Adrenal gland (tissue), 5 donors: ENCODE measurements around the gene TMEM9.

Source experiments
- POLR2A ChIP-seq, 2 donors: fragments of 450-650 bp; IDR thresholded peaks; one replicate each; pipeline ENCODE4 v1.6.1; 2017; ENCODE audit warnings: antibody characterized with exemption in 2 of 2, mild to moderate bottlenecking in 2 of 2, moderate library complexity in 1 of 2
- TF ChIP-seq, protein P1 (sequence below), 6 experiments: fragments of 450-650 bp in 4 of 6; fragments of 200-600 bp in 2 of 6; sonication (generic) in 1 of 6; IDR thresholded peaks; 1 replicate in 5 of 6; 2 replicates in 1 of 6; pipeline versions ENCODE4 v1.5.1 to v1.8.0; 2016 to 2021; ENCODE audit warnings: antibody characterized with exemption in 6 of 6, mild to moderate bottlenecking in 2 of 6, moderate library complexity in 1 of 6
- donor health status: DM: no; HTN: no; CAD: no.

DNA sequence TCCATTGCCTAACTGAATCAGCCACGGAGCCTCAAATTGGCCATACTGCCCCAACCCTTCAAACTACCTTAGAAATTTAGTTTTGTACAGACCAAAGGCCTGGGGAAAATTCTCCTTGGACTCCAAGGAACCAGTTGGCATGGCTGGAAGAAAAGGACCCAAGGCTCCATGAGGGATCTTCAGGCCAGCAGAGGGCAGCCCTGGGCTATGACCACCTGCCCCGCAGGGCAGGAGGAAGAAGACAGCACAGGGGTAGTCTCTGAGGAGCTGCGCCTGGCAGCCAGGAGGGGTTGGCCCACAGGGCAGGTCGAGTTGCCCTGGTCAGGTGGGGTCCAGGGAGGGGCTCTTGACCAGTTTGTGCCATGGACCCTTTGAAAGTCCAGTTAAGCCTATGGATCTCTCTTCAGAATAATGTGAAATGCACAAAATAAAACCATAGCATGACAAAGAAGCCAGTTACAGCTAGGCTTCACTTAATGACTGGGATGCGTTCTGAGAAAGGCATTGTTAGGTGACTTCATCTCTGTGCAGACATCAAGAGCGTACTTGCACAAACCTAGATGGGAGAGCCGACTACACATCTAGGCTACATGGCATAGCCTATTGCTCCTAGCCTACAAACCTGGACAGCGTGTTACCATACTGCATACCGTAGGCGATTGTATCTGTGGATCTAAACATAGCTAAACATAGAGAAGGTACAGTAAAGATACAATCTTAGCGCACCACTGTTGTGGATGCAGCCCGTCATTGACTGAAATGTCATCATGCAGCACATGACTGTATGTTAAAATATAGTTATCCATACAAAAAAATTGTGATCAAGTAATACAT is 68.2 kb downstream of the TMEM9 start:
- TF ChIP-seq POLR2A (IDR thresholded peaks at IDR 0.05): no peak
- TF ChIP-seq, protein P1, sequence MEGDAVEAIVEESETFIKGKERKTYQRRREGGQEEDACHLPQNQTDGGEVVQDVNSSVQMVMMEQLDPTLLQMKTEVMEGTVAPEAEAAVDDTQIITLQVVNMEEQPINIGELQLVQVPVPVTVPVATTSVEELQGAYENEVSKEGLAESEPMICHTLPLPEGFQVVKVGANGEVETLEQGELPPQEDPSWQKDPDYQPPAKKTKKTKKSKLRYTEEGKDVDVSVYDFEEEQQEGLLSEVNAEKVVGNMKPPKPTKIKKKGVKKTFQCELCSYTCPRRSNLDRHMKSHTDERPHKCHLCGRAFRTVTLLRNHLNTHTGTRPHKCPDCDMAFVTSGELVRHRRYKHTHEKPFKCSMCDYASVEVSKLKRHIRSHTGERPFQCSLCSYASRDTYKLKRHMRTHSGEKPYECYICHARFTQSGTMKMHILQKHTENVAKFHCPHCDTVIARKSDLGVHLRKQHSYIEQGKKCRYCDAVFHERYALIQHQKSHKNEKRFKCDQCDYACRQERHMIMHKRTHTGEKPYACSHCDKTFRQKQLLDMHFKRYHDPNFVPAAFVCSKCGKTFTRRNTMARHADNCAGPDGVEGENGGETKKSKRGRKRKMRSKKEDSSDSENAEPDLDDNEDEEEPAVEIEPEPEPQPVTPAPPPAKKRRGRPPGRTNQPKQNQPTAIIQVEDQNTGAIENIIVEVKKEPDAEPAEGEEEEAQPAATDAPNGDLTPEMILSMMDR (IDR thresholded peaks at IDR 0.05): peak; percentile 44 to 69 (median 66)
